ENCODE measurements around the gene PSMB1. TPM values are rescaled to one million over a fixed set of nuclear protein-coding genes. Genes with fewer than 3 reads are reported as not detected.

PSMB1 gene
- total RNA-seq, 1 donor = 265 TPM

DNA sequence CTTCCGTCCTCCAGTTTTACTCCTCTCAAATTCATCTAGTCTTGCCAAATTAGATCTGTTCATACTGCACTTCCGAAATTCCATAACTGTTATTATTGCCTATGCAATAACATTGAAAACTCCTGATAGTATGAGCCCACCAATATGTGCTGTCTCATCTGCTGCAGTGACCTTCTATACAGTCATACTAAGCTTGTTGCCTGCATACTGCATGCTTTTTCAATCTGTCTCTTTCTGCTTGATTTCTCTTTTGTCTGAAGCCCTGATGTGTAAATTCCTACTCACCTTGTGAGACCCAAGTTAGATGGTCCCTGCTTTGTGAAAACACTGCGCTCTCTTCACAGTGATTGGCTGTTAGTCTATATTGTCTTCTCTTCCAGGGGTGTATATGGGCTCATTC, 2.2 kb upstream of the PSMB1 start:
- Histone ChIP-seq H3K9me3 (ENCODE audit: low read depth, low read length) (no peaks in the 10 kb centered on the region), H3K4me3 (ENCODE audit: insufficient read depth, low read length) (peak overlapping the region; percentile 83), H3K79me2 (ENCODE audit: insufficient read depth, low read length) (peaks cover 76% of the 10 kb centered on the region), H3K36me3 (ENCODE audit: insufficient read depth, low read length) (peaks cover 8% of the 10 kb centered on the region), H3K27ac (ENCODE audit: low read depth, low read length) (peak overlapping the region; percentile 97), H3K27me3 (ENCODE audit: insufficient read depth, low read length) (no peaks in the 10 kb centered on the region), H3K4me2 (ENCODE audit: insufficient read depth, low read length) (peak overlapping the region; percentile 100), H2AFZ (ENCODE audit: low read length) (no peak overlapping the region), H4K20me1 (ENCODE audit: insufficient read depth, low read length) (peaks cover 25% of the 10 kb centered on the region), H3K4me1 (ENCODE audit: insufficient read depth, low read length) (peaks cover 26% of the 10 kb centered on the region)
- TF ChIP-seq, protein P1, sequence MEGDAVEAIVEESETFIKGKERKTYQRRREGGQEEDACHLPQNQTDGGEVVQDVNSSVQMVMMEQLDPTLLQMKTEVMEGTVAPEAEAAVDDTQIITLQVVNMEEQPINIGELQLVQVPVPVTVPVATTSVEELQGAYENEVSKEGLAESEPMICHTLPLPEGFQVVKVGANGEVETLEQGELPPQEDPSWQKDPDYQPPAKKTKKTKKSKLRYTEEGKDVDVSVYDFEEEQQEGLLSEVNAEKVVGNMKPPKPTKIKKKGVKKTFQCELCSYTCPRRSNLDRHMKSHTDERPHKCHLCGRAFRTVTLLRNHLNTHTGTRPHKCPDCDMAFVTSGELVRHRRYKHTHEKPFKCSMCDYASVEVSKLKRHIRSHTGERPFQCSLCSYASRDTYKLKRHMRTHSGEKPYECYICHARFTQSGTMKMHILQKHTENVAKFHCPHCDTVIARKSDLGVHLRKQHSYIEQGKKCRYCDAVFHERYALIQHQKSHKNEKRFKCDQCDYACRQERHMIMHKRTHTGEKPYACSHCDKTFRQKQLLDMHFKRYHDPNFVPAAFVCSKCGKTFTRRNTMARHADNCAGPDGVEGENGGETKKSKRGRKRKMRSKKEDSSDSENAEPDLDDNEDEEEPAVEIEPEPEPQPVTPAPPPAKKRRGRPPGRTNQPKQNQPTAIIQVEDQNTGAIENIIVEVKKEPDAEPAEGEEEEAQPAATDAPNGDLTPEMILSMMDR (IDR thresholded peaks at IDR 0.05; ENCODE audit: extremely low read depth, low read depth, low read length) = no peak
- DNase-seq (ENCODE audit: insufficient read length, low spot score, missing footprints) = no peak

DNA sequence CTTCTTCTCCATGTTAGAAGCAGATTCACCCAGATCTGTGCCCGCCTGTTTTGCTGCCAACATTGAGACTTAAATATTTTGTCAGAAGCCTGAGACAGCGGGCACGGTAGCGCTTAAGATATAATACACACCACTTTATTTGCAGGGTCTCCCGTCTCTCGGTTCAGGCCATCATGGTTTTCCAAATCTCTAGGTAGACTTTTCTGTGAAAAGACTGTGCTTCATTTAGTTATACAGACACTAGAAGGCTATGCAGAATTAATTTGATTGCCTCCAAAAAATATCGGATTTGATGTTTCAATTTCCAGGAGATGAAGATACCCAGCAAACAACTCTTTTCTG, 1.7 kb upstream of the PSMB1 start:
- TF ChIP-seq, protein P1 (IDR thresholded peaks at IDR 0.05; ENCODE audit: extremely low read depth, low read depth, low read length) = no peak
- peaks cover 13% of the 10 kb centered on the region for H3K36me3 ChIP-seq (ENCODE audit: insufficient read depth, low read length)

DNA sequence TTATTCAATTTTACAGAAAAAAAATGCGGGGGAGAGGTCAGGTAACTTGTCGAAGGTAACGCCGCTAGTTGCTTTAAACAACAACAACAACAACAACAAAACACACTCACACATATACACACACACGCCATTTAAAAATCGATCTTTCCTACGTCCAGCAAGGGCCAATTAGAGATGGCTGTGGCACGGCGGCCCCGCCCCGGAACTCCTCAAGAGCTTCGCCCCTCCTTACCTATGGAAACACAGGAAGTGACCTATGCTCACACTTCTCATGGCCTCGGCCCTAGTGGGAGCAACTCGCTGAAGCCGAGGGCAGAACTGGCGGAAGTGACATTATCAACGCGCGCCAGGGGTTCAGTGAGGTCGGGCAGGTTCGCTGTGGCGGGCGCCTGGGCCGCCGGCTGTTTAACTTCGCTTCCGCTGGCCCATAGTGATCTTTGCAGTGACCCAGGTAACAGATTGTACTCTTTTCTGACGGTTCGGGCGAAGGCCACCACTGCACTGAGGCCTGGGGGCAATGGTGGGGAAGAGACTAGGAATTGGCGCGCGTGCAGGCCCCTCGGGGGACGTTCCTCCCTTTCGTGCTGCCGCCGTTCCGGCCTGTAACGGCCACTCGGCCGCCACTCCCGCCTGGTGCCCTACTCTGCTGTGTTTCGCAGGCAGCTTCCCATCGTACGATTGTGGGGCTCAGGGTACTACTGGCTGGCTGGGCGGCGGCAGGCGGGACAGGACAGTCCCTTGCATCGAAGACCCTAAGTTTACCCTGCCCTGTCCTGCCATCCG, 1.1 kb upstream of the PSMB1 start, which contains the start of gene TBP:
TBP (plus strand) TSS at position 357 of the 783 bp plus-strand sequence. CDS start 2,661 bp downstream, outside the sequence.
- peak within 1 kb of the TSS; percentile 99 for H2AFZ ChIP-seq (ENCODE audit: low read length)
- H3K36me3 ChIP-seq (ENCODE audit: insufficient read depth, low read length) = peaks cover 19% of the 10 kb centered on the region
- peaks cover 36% of the 10 kb centered on the region for H4K20me1 ChIP-seq (ENCODE audit: insufficient read depth, low read length)
- H3K79me2 ChIP-seq (ENCODE audit: insufficient read depth, low read length) = peaks cover 83% of the 10 kb centered on the region
- H3K4me1 ChIP-seq (ENCODE audit: insufficient read depth, low read length) = peaks cover 26% of the 10 kb centered on the region
- H3K27me3 ChIP-seq (ENCODE audit: insufficient read depth, low read length) = no peaks in the 10 kb centered on the region
- H3K9me3 ChIP-seq (ENCODE audit: low read depth, low read length) = no peaks in the 10 kb centered on the region
- H3K4me3 ChIP-seq (ENCODE audit: insufficient read depth, low read length) = peak within 1 kb of the TSS; percentile 83
- H3K4me2 ChIP-seq (ENCODE audit: insufficient read depth, low read length) = peak within 1 kb of the TSS; percentile 100
- TF ChIP-seq, protein P1 (IDR thresholded peaks at IDR 0.05; ENCODE audit: extremely low read depth, low read depth, low read length) = no peak
- peak within 1 kb of the TSS; percentile 97 for H3K27ac ChIP-seq (ENCODE audit: low read depth, low read length)
- DNase-seq (ENCODE audit: insufficient read length, low spot score, missing footprints) = peak; percentile 93

More for the DNA sequence above, 1.7 kb upstream of the PSMB1 start:
- DNase-seq (ENCODE audit: insufficient read length, low spot score, missing footprints) = no peak
- H3K4me3 ChIP-seq (ENCODE audit: insufficient read depth, low read length) = peak overlapping the region; percentile 83
- peaks cover 79% of the 10 kb centered on the region for H3K79me2 ChIP-seq (ENCODE audit: insufficient read depth, low read length)
- H2AFZ ChIP-seq (ENCODE audit: low read length) = peak overlapping the region; percentile 95
- peak overlapping the region; percentile 100 for H3K4me2 ChIP-seq (ENCODE audit: insufficient read depth, low read length)
- H3K4me1 ChIP-seq (ENCODE audit: insufficient read depth, low read length) = peaks cover 26% of the 10 kb centered on the region
- peak overlapping the region; percentile 97 for H3K27ac ChIP-seq (ENCODE audit: low read depth, low read length)
- H3K27me3 ChIP-seq (ENCODE audit: insufficient read depth, low read length) = no peaks in the 10 kb centered on the region
- H4K20me1 ChIP-seq (ENCODE audit: insufficient read depth, low read length) = peaks cover 31% of the 10 kb centered on the region
- no peaks in the 10 kb centered on the region for H3K9me3 ChIP-seq (ENCODE audit: low read depth, low read length)

DNA sequence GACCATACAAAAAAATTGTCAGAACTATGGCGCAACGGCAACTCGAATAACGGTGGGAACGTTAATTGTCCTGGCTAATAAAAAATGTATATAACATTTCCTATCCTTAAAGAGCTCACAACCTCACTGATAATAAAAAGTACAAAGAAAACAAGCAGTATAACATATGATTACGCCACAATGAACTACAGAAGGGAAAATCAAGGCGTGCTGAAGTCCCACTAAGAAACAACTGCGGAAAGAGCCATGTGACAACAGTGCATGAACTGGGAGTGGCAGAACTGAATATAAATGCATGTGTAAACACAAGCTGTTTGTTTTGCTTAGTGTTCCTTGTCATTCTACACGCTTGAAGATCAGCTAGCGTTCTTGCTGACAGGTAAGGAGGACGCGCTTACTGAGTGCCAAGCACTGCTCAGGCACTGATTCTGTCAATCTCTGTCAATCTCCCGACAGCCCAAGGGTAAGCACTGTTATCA, 466 bp upstream of the PSMB1 start:
- Histone ChIP-seq H4K20me1 (ENCODE audit: insufficient read depth, low read length) (peaks cover 43% of the 10 kb centered on the region), H3K36me3 (ENCODE audit: insufficient read depth, low read length) (peaks cover 22% of the 10 kb centered on the region), H3K4me1 (ENCODE audit: insufficient read depth, low read length) (peaks cover 26% of the 10 kb centered on the region), H3K27me3 (ENCODE audit: insufficient read depth, low read length) (no peaks in the 10 kb centered on the region), H3K4me2 (ENCODE audit: insufficient read depth, low read length) (peak overlapping the region; percentile 100), H3K79me2 (ENCODE audit: insufficient read depth, low read length) (peaks cover 84% of the 10 kb centered on the region), H3K27ac (ENCODE audit: low read depth, low read length) (peak overlapping the region; percentile 97), H2AFZ (ENCODE audit: low read length) (peak overlapping the region; percentile 99), H3K4me3 (ENCODE audit: insufficient read depth, low read length) (peak overlapping the region; percentile 83), H3K9me3 (ENCODE audit: low read depth, low read length) (no peaks in the 10 kb centered on the region)
- DNase-seq (ENCODE audit: insufficient read length, low spot score, missing footprints) = no peak
- TF ChIP-seq, protein P1 (IDR thresholded peaks at IDR 0.05; ENCODE audit: extremely low read depth, low read depth, low read length) = no peak

Data from osteoblast (primary cell).